ENCODE results near the gene TEX26. TPM values are rescaled to one million over a fixed set of nuclear protein-coding genes. Genes with fewer than 3 reads are reported as not detected.

The TEX26 gene
- total RNA-seq, 2 experiments from 2014 or later = not detected

DNA sequence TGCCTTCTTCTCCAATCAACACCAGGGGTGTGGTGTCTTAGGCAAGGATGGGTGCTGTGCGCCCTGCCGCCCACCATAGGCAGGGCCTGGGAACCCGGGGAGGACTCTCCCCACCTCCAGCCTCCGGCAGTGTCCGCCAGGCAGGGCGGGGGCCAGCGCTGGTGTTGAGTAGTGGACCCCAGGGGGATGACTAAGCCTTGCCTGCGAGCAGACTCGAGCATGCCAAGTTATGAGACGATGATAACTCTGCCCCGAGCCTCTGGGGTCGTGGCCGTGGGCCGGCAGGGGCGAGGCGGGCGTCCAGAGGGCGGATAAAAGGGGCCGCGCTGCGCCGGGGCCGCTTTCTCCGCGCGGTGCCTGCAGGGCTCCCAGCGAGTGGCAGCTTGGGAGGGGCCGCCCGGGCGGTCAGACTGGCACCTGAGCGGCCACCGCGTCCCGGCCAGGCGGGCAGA is 26.5 kb upstream of the TEX26 start, which contains the start of gene MEDAG:
Gene MEDAG, plus strand, starts transcription at position 340 of the 452 bp plus-strand sequence. CDS start 245 bp downstream, outside the sequence.
- H3K9me3 ChIP-seq (ENCODE audit: low read length) = no peaks in the 10 kb centered on the region
- ChIA-PET POLR2A (no interaction called here), CTCF (ENCODE audit: unreplicated experiment) (no interaction called here)
- H4K20me1 ChIP-seq (ENCODE audit: insufficient read depth, low read length) = no peaks in the 10 kb centered on the region
- H3K36me3 ChIP-seq (ENCODE audit: insufficient read depth, low read length) = no peaks in the 10 kb centered on the region
- no TSS peak for BruUV-seq (replicated peaks)
- H3K4me3 ChIP-seq (ENCODE audit: low read depth, low read length, poor library complexity, severe bottlenecking) = no peak within 1 kb of the TSS
- no peaks in the 10 kb centered on the region for H3K4me1 ChIP-seq (ENCODE audit: insufficient read depth, low read length, poor library complexity, severe bottlenecking)
- H3K9me2 ChIP-seq (ENCODE audit: insufficient read depth, low read length) = no peaks in the 10 kb centered on the region
- no peak within 1 kb of the TSS for H3K27ac ChIP-seq (ENCODE audit: low read depth, low read length, poor library complexity, severe bottlenecking)
- TF ChIP-seq EZH2phosphoT487 (IDR thresholded peaks at IDR 0.05; ENCODE audit: borderline replicate concordance, low read depth, low read length) = no peak
- TF ChIP-seq, protein P1, sequence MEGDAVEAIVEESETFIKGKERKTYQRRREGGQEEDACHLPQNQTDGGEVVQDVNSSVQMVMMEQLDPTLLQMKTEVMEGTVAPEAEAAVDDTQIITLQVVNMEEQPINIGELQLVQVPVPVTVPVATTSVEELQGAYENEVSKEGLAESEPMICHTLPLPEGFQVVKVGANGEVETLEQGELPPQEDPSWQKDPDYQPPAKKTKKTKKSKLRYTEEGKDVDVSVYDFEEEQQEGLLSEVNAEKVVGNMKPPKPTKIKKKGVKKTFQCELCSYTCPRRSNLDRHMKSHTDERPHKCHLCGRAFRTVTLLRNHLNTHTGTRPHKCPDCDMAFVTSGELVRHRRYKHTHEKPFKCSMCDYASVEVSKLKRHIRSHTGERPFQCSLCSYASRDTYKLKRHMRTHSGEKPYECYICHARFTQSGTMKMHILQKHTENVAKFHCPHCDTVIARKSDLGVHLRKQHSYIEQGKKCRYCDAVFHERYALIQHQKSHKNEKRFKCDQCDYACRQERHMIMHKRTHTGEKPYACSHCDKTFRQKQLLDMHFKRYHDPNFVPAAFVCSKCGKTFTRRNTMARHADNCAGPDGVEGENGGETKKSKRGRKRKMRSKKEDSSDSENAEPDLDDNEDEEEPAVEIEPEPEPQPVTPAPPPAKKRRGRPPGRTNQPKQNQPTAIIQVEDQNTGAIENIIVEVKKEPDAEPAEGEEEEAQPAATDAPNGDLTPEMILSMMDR (conservative IDR thresholded peaks at IDR 0.05; ENCODE audit: low read length) = no peak
- H2AFZ ChIP-seq (ENCODE audit: low read length) = no peak within 1 kb of the TSS
- no peak for DNase-seq (ENCODE audit: low spot score)
- no peaks in the 10 kb centered on the region for H3K79me2 ChIP-seq (ENCODE audit: insufficient read depth, low read depth, low read length)
- H3K4me2 ChIP-seq (ENCODE audit: low read length) = no peak within 1 kb of the TSS
- intact Hi-C loops (cut with micrococcal nuclease; ENCODE audit: unreplicated experiment) = no loop called here

DNA sequence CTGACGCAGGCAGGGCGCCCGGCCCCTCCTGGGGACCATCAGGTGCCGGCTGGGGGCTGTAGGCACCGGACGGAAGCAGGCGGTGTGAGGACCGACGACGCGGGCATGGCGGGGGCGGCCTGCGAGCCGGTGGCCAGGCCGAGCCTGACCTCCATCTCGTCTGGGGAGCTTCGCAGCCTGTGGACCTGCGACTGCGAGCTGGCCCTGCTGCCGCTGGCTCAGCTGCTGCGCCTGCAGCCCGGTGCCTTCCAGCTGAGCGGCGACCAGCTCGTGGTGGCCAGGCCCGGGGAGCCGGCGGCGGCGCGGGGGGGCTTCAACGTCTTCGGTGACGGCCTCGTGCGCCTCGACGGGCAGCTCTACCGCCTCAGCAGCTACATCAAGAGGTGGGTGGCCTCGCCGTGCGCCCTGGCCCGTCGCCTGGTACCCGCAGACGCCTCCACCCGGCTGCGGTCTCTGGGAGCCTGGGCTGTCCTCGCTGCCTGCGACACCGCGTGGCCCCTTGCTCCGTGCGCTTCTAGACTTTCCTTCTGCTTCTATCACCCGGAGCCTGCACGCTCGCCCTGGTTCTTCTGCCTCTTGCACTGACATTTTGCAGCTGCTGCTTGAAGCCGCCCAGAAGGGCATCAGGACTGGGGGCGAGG is 25.9 kb upstream of the TEX26 start:
- Histone ChIP-seq H2AFZ (ENCODE audit: low read length) (no peak overlapping the region), H3K4me3 (ENCODE audit: low read depth, low read length, poor library complexity, severe bottlenecking) (no peak overlapping the region), H3K9me2 (ENCODE audit: insufficient read depth, low read length) (no peaks in the 10 kb centered on the region), H4K20me1 (ENCODE audit: insufficient read depth, low read length) (no peaks in the 10 kb centered on the region), H3K36me3 (ENCODE audit: insufficient read depth, low read length) (no peaks in the 10 kb centered on the region), H3K27ac (ENCODE audit: low read depth, low read length, poor library complexity, severe bottlenecking) (no peak overlapping the region), H3K79me2 (ENCODE audit: insufficient read depth, low read depth, low read length) (no peaks in the 10 kb centered on the region), H3K4me2 (ENCODE audit: low read length) (no peak overlapping the region), H3K9me3 (ENCODE audit: low read length) (no peaks in the 10 kb centered on the region), H3K4me1 (ENCODE audit: insufficient read depth, low read length, poor library complexity, severe bottlenecking) (no peaks in the 10 kb centered on the region)
- intact Hi-C loops (cut with micrococcal nuclease; ENCODE audit: unreplicated experiment) = no loop called here
- CTCF ChIA-PET (ENCODE audit: unreplicated experiment) = no interaction called here
- no TSS peak for BruUV-seq (replicated peaks)
- POLR2A ChIA-PET = no interaction called here
- TF ChIP-seq EZH2phosphoT487 (IDR thresholded peaks at IDR 0.05; ENCODE audit: borderline replicate concordance, low read depth, low read length) = no peak
- TF ChIP-seq, protein P1 (conservative IDR thresholded peaks at IDR 0.05; ENCODE audit: low read length) = no peak
- DNase-seq (ENCODE audit: low spot score) = no peak

DNA sequence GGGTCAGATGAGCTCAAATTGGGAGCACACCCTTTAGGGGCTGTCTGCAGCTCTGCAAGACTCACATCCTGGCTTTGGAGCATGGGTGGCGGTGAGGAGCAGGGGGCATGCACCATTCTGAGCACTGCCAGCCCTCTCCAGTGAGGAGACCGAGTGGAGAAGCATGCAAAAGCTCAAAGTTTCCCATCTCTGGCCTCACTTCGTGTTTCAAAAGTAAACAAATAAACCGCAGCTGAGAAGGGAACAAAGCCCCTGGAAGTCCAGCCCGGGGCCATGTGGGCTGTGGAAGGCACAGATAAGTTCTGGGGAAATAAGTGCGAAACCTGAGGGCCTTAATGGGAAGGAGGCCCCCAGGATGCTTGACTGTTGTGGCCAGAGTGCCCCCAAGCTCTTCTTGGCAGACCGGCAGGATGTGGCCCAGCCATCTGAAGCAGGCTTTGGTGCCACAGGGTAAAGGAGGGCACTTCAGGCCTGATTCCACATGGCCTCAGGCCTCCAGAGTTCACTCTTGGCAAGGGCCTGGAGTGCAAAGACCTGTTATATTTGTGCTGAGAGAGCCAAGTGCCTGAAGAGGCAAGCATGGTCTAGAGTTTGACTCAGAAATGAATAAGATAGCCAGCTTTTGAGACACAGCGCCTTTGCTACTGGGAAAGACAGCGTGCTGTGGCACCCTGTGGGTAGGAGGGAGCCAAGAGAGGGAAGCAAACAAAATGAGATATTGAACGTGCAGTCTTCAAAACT is 25.2 kb upstream of the TEX26 start:
- ChIA-PET CTCF (ENCODE audit: unreplicated experiment) (no interaction called here), POLR2A (no interaction called here)
- no TSS peak for BruUV-seq (replicated peaks)
- intact Hi-C loops (cut with micrococcal nuclease; ENCODE audit: unreplicated experiment) = no loop called here
- DNase-seq (ENCODE audit: low spot score) = no peak
- Histone ChIP-seq H3K4me3 (ENCODE audit: low read depth, low read length, poor library complexity, severe bottlenecking) (no peak overlapping the region), H3K4me2 (ENCODE audit: low read length) (no peak overlapping the region), H3K9me2 (ENCODE audit: insufficient read depth, low read length) (no peaks in the 10 kb centered on the region), H2AFZ (ENCODE audit: low read length) (no peak overlapping the region), H3K9me3 (ENCODE audit: low read length) (no peaks in the 10 kb centered on the region), H4K20me1 (ENCODE audit: insufficient read depth, low read length) (no peaks in the 10 kb centered on the region), H3K79me2 (ENCODE audit: insufficient read depth, low read depth, low read length) (no peaks in the 10 kb centered on the region), H3K36me3 (ENCODE audit: insufficient read depth, low read length) (no peaks in the 10 kb centered on the region), H3K4me1 (ENCODE audit: insufficient read depth, low read length, poor library complexity, severe bottlenecking) (no peaks in the 10 kb centered on the region), H3K27ac (ENCODE audit: low read depth, low read length, poor library complexity, severe bottlenecking) (no peak overlapping the region)
- TF ChIP-seq, protein P1 (conservative IDR thresholded peaks at IDR 0.05; ENCODE audit: low read length) = no peak
- TF ChIP-seq EZH2phosphoT487 (IDR thresholded peaks at IDR 0.05; ENCODE audit: borderline replicate concordance, low read depth, low read length) = no peak

All from OCI-LY7 (cell line).